Retinal pigment epithelial cell (primary cell): ENCODE results near the gene RMC1.

Experiments used
- DNase-seq: peaks from one replicate; pipeline ENCODE4 v3.0.0-alpha.2; 2010; ENCODE audit warnings: low read depth
- H3K4me3 ChIP-seq: 2 replicates; pipeline ENCODE4 v1.5.1; 2011; ENCODE audit warnings: mild to moderate bottlenecking, low read length, control low read depth, moderate library complexity
- CTCF ChIP-seq: conservative IDR thresholded peaks from 2 replicates; pipeline ENCODE4 v1.5.1; 2011; ENCODE audit warnings: low read depth, low read length, control low read depth, inconsistent platforms

Gene RMC1

GRCh38 chr18:23462876-23463275, 40.4 kb upstream of the RMC1 start:
- no peak overlapping the region for H3K4me3 ChIP-seq
- no peak for DNase-seq
- no peak for TF ChIP-seq CTCF

GRCh38 chr18:23468753-23469459, 34.4 kb upstream of the RMC1 start:
- no peak overlapping the region for H3K4me3 ChIP-seq
- no peak for DNase-seq
- no peak for TF ChIP-seq CTCF

GRCh38 chr18:23470620-23471387, 32.5 kb upstream of the RMC1 start:
- no peak for DNase-seq
- H3K4me3 ChIP-seq: no peak overlapping the region
- TF ChIP-seq CTCF: no peak

GRCh38 chr18:23471486-23471885, 31.8 kb upstream of the RMC1 start:
- no peak for DNase-seq
- TF ChIP-seq CTCF: no peak
- H3K4me3 ChIP-seq: no peak overlapping the region

GRCh38 chr18:23479829-23480505, 23.3 kb upstream of the RMC1 start:
- TF ChIP-seq CTCF: no peak
- no peak overlapping the region for H3K4me3 ChIP-seq
- no peak for DNase-seq

- no peak for DNase-seq
- H3K4me3 ChIP-seq: no peak overlapping the region
- TF ChIP-seq CTCF: no peak
Observed at GRCh38 chr18:23484561-23485182, 18.6 kb upstream of the RMC1 start.
